ENCODE data around the gene CDK17.

GRCh38 chr12:96392397-96392796, 7.8 kb downstream of the CDK17 start:
- TF ChIP-seq YY1 (IDR thresholded peaks at IDR 0.05; ENCODE audit: insufficient read depth, insufficient read length) = no peak
- no peak for TF ChIP-seq SUZ12 (IDR thresholded peaks at IDR 0.05; ENCODE audit: extremely low read depth, insufficient read depth, insufficient read length)
- TF ChIP-seq ZNF274 (IDR thresholded peaks at IDR 0.05; ENCODE audit: low read depth, low read length) = no peak

All from NT2/D1 (cell line).